HepG2 (cell line): ENCODE measurements around the gene STX2. TPM values are rescaled to one million over a fixed set of nuclear protein-coding genes. Genes with fewer than 3 reads are reported as not detected.
"Not testable (repeated sequence)": the region's sequence is repeated elsewhere in the genome, so short reads cannot be mapped to it uniquely, and the experiment has no call there.

ENCODE experiments used
- ATAC-seq: fragments of 200-7000 bp; cut with Tn5 transposase; 3 replicates; pipeline ENCODE4 v1.9.1; 2020; ENCODE audit warnings: mild to moderate bottlenecking, moderate library complexity
- BruUV-seq: library from RNA; stranded (reverse); fragments of 400-500 nt; replicated peaks from 2 replicates; lab custom pipeline; 2021; lab: Mats Ljungman, UMichigan
- CTCF ChIA-PET: fragments of 300-600 bp; formaldehyde crosslinking; extraction: SDS; loops from one replicate; lab custom pipeline; 2021; ENCODE audit warnings: low total read pairs, inconsistent platforms, low intra/inter-chr PET ratio; lab: Yijun Ruan, JAX
- POLR2A ChIA-PET: fragments of 350-600 bp; sonication (Branson Sonifier 250); formaldehyde crosslinking; loops from one replicate; lab custom pipeline; 2020; ENCODE audit warnings: antibody characterized with exemption, inconsistent platforms; lab: Yijun Ruan, JAX
- DNase-seq: peaks from one replicate; pipeline ENCODE4 v3.0.0-alpha.2; 2015; ENCODE audit warnings: low spot score
- FAIRE-seq: peaks from 3 replicates; lab custom pipeline; 2011; peaks lifted over from hg19 to GRCh38; lab: Jason Lieb, UNC
- H2AFZ ChIP-seq: one replicate; pipeline ENCODE4 v1.6.1; 2011; ENCODE audit warnings: low read length, inconsistent platforms
- H3K27ac ChIP-seq: fragments of 300-600 bp; 3 replicates; pipeline ENCODE4 v1.8.0; 2011; ENCODE audit warnings: mixed run types, mild to moderate bottlenecking, mixed read lengths, low read length, inconsistent platforms; ENCODE audit not compliant: insufficient read depth; ENCODE audit errors: extremely low read length
- H3K27me3 ChIP-seq, 2 experiments: fragments of 200-600 bp in 1 of 2; 2 replicates in 1 of 2; 3 replicates in 1 of 2; pipeline versions ENCODE4 v1.6.0 to v1.8.0; 2011; ENCODE audit warnings: low read length in 2 of 2, mild to moderate bottlenecking in 2 of 2, moderate library complexity in 2 of 2, inconsistent platforms in 1 of 2; ENCODE audit not compliant: insufficient read depth in 2 of 2, control insufficient read depth in 1 of 2
- H3K36me3 ChIP-seq, 2 experiments: fragments of 200-600 bp in 1 of 2; replicated peaks in 1 of 2; 2 replicates in 1 of 2; 3 replicates in 1 of 2; pipeline versions ENCODE4 v1.5.1 to v1.8.0; 2011; ENCODE audit warnings: low read length in 2 of 2, inconsistent platforms in 1 of 2; ENCODE audit not compliant: insufficient read depth in 2 of 2, control insufficient read depth in 1 of 2
- H3K4me1 ChIP-seq: 2 replicates; pipeline ENCODE4 v1.5.1; 2012; ENCODE audit warnings: low read length, inconsistent platforms; ENCODE audit not compliant: insufficient read depth
- H3K4me2 ChIP-seq: 2 replicates; pipeline ENCODE4 v1.6.0; 2011; ENCODE audit warnings: low read depth, low read length, inconsistent platforms
- H3K4me3 ChIP-seq, 3 experiments: fragments of 200-600 bp in 1 of 3; sonication (generic), shearing (Covaris generic) in 1 of 3; replicated peaks in 1 of 3; 2 replicates each; pipeline ENCODE4 v1.5.1; 2011 to 2016; ENCODE audit warnings: low read length in 3 of 3, inconsistent platforms in 2 of 3, low read depth in 2 of 3, mild to moderate bottlenecking in 2 of 3, control low read depth in 1 of 3, mixed read lengths in 1 of 3; ENCODE audit not compliant: insufficient read depth in 1 of 3
- H3K79me2 ChIP-seq: one replicate; pipeline ENCODE4 v1.6.1; 2011; ENCODE audit warnings: low read length, inconsistent platforms; ENCODE audit not compliant: insufficient read depth
- H3K9ac ChIP-seq: 2 replicates; pipeline ENCODE4 v1.6.0; 2011; ENCODE audit warnings: mild to moderate bottlenecking, low read depth, low read length, inconsistent platforms; ENCODE audit not compliant: insufficient read depth
- H3K9me3 ChIP-seq: 2 replicates; pipeline ENCODE4 v1.5.1; 2012; ENCODE audit warnings: mild to moderate bottlenecking, low read length
- H4K20me1 ChIP-seq: 2 replicates; pipeline ENCODE4 v1.6.0; 2011; ENCODE audit warnings: inconsistent platforms, mild to moderate bottlenecking, low read length, moderate library complexity; ENCODE audit not compliant: insufficient read depth
- GPN1 ChIP-seq: sonication (generic); formaldehyde crosslinking; IDR thresholded peaks from 2 replicates; pipeline ENCODE4 v1.5.1; 2020; ENCODE audit warnings: missing genetic modification reagents, borderline replicate concordance
- NFIB ChIP-seq: sonication (generic); formaldehyde crosslinking; IDR thresholded peaks from 2 replicates; pipeline ENCODE4 v1.9.0; 2021; ENCODE audit warnings: missing genetic modification reagents, mild to moderate bottlenecking, borderline replicate concordance
- ZNF773 ChIP-seq: sonication (generic); formaldehyde crosslinking; IDR thresholded peaks from 2 replicates; pipeline ENCODE4 v1.4.0; 2020; ENCODE audit warnings: missing genetic modification reagents, borderline replicate concordance
- WGBS: methylation state at CpG from one replicate; pipeline ENCODE4 v1.1.6; 2017; ENCODE audit warnings: low lambda C conversion rate; 5-methylcytosine and 5-hydroxymethylcytosine counted together
- in situ Hi-C: cut with HindIII; loops from 2 replicates; pipeline ENCODE4 v1.10.0; 2017; ENCODE audit warnings: low pct_unique_long_range_greater_than_20kb; ENCODE audit not compliant: extremely low pct_ligation_motif_present
- intact Hi-C: fragments of 100-400 bp; cut with micrococcal nuclease; formaldehyde crosslinking; loops from one replicate; pipeline ENCODE4 v1.10.0; 2022; ENCODE audit not compliant: unreplicated experiment
- polyA plus RNA-seq, 8 experiments: library from polyadenylated mRNA; depleted of rRNA in 3 of 8; stranded (reverse) in 7 of 8; unstranded in 1 of 8; fragments of >200 nt; fragmentation: Illumina TruSeq in 4 of 8; extraction: Trizol in 4 of 8; gene quantifications; 2 replicates each; pipeline versions ENCODE4 v1.2.1 to v1.2.3, GENCODE V29; 2011 to 2016; ENCODE audit warnings: low read depth in 4 of 8, missing spikeins in 1 of 8, mixed read lengths in 1 of 8; ENCODE audit not compliant: insufficient read depth in 1 of 8
- total RNA-seq, 5 experiments: library from RNA; depleted of rRNA; stranded (reverse); fragments of >200 nt; fragmentation: Illumina TruSeq; extraction: Trizol; gene quantifications; 2 replicates each; pipeline ENCODE4 v1.2.3, GENCODE V29; 2016; ENCODE audit warnings: low read depth in 1 of 5

STX2 gene
- total and polyA plus RNA-seq, 2 of the 13 experiments (the other 11 are each of a cell fraction or from before 2014, with no cell fraction given): 13.4 to 25.1 TPM

- TF ChIP-seq GPN1 (CRISPR knock-in tag) (no peak), ZNF773 (no peak), NFIB (CRISPR knock-in tag) (no peak)
- BruUV-seq: no TSS peak
- no peak overlapping the region for H3K4me2 ChIP-seq
- WGBS: 90% methylated on average over 18 of the region's 18 CpGs
- in situ Hi-C loops: no loop called here
- no peaks in the 10 kb centered on the region for H3K4me1 ChIP-seq
- no peak overlapping the region for H2AFZ ChIP-seq
- intact Hi-C loops: no loop called here
- no peak overlapping the region for H3K27ac ChIP-seq
- H3K9ac ChIP-seq: no peak overlapping the region
- H3K27me3 ChIP-seq: no peaks in the 10 kb centered on the region
- H3K9me3 ChIP-seq: peaks cover 7% of the 10 kb centered on the region
- DNase-seq: no peak
- ChIA-PET CTCF (no interaction called here), POLR2A (no interaction called here)
- no peaks in the 10 kb centered on the region for H4K20me1 ChIP-seq
- no peak for ATAC-seq
- H3K79me2 ChIP-seq: no peaks in the 10 kb centered on the region
- FAIRE-seq: no peak
- no peak overlapping the region for H3K4me3 ChIP-seq
- H3K36me3 ChIP-seq: no peaks in the 10 kb centered on the region
Observed at GRCh38 chr12:130783110-130783715, 55.8 kb downstream of the STX2 start.

- H3K4me2 ChIP-seq, H2AFZ ChIP-seq, H3K27ac ChIP-seq, ATAC-seq, H3K79me2 ChIP-seq, CTCF ChIA-PET, in situ Hi-C loops, H3K27me3 ChIP-seq, H3K9me3 ChIP-seq, FAIRE-seq, intact Hi-C loops, POLR2A ChIA-PET, H3K36me3 ChIP-seq, DNase-seq, BruUV-seq, H4K20me1 ChIP-seq, H3K4me3 ChIP-seq, H3K9ac ChIP-seq, H3K4me1 ChIP-seq: not testable (repeated sequence)
- 93% methylated on average over 13 of the region's 13 CpGs for WGBS
Observed at GRCh38 chr12:130782245-130782644, 56.8 kb downstream of the STX2 start.
